Suprapubic skin (tissue), 4 donors: ENCODE results near the gene TSACC.

Experiments used
- EP300 ChIP-seq: sonication (generic); formaldehyde crosslinking; IDR thresholded peaks from one replicate; pipeline ENCODE4 v1.6.1; 2017; ENCODE audit warnings: antibody characterized with exemption
- POLR2A ChIP-seq, 2 donors: fragments of 450-650 bp; IDR thresholded peaks; one replicate each; pipeline ENCODE4 v1.6.1; 2017; ENCODE audit warnings: antibody characterized with exemption in 2 of 2, mild to moderate bottlenecking in 2 of 2, moderate library complexity in 2 of 2
- POLR2AphosphoS5 ChIP-seq, 3 donors: sonication (generic); formaldehyde crosslinking; IDR thresholded peaks; one replicate each; pipeline ENCODE4 v1.6.1; 2017; ENCODE audit warnings: antibody characterized with exemption in 3 of 3
- TF ChIP-seq, protein P1 (sequence below), 2 donors: fragments of 200-600 bp in 1 of 2; fragments of 450-650 bp in 1 of 2; sonication (generic) in 1 of 2; IDR thresholded peaks; one replicate each; pipeline ENCODE4 v1.5.1; 2016 to 2019; ENCODE audit warnings: antibody characterized with exemption in 2 of 2, mild to moderate bottlenecking in 1 of 2, moderate library complexity in 1 of 2

- TF ChIP-seq, protein P1, sequence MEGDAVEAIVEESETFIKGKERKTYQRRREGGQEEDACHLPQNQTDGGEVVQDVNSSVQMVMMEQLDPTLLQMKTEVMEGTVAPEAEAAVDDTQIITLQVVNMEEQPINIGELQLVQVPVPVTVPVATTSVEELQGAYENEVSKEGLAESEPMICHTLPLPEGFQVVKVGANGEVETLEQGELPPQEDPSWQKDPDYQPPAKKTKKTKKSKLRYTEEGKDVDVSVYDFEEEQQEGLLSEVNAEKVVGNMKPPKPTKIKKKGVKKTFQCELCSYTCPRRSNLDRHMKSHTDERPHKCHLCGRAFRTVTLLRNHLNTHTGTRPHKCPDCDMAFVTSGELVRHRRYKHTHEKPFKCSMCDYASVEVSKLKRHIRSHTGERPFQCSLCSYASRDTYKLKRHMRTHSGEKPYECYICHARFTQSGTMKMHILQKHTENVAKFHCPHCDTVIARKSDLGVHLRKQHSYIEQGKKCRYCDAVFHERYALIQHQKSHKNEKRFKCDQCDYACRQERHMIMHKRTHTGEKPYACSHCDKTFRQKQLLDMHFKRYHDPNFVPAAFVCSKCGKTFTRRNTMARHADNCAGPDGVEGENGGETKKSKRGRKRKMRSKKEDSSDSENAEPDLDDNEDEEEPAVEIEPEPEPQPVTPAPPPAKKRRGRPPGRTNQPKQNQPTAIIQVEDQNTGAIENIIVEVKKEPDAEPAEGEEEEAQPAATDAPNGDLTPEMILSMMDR (IDR thresholded peaks at IDR 0.05) = no peak
- TF ChIP-seq POLR2A (IDR thresholded peaks at IDR 0.05) (no peak), POLR2AphosphoS5 (IDR thresholded peaks at IDR 0.05) (no peak), EP300 (no peak)
Observed at GRCh38 chr1:156391701-156392100, 53.4 kb downstream of the TSACC start.
